LNCAP (cell line): ENCODE data around the gene CADM1.

Source experiments
- CTCF ChIP-seq: fragments of 450-650 bp; IDR thresholded peaks from 2 replicates; pipeline ENCODE4 v1.5.1; 2017; ENCODE audit warnings: mild to moderate bottlenecking

The CADM1 gene

DNA sequence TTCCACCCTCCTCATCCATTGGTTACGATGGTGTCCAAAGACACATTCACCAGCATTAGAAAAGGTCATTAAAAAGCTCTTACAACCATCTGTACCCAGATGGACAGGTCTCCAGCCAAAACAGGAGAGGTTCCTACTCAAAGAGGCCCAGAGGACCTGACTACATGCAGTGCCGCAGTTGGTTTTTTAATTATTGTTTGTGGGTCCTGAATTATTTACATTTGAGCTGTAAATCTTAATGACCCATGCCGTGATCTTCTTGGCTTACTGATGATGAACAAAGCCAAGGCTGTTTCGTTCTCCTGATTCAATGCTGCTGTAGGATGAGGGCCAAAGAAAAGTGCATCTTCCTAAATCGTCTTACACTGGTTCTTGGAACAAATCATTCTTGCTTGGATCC, 83.7 kb downstream of the CADM1 start:
- TF ChIP-seq CTCF: no peak

- no peak for TF ChIP-seq CTCF
These were observed 85.6 kb downstream of the CADM1 start for GRCh38 chr11:115418626-115419025.

- no peak for TF ChIP-seq CTCF
These were observed 86.1 kb downstream of the CADM1 start for GRCh38 chr11:115418081-115418480.

DNA sequence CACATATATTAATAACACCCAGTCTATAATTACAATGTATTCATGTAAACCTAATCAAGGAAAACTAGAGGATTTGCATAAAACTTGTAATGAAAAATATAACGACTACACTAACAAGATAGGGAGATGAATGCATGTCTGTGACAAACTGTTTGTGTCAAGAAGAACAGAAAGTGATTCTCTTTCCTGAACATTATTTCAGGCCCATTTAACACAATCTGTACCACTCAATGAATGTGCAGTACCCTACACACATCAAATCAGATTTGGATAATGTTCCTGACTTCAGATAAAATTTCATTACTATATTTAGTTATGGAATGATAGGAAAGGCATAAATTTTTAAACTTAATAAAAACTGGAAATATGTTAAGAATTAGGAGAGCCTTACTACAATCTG, 93.1 kb downstream of the CADM1 start:
- no peak for TF ChIP-seq CTCF

DNA sequence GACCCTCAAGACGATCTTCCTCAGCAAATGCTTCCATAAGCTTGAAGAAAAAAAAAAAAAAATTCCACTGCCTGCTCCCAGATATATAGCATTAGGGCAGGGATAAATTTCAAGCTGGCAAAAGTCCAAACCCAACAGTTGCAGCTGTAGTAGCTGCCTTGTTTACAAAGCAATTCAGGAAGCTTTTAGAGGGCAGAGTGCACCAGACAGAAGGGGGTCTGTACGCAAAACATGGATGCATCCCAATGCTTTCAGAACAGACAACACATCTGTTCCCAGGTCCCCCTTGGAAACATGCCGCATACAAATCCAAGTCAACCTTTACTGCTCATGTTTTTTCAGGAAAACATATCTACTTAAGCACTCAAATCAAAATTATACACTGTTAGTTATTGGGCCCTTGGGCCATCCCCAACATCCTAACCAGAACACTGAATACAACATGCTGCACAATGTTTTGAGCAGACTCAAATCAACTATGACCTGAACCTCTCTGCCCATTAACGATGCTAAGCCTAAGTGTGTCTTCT, 94.5 kb downstream of the CADM1 start:
- TF ChIP-seq CTCF: no peak

GRCh38 chr11:115409116-115409670, 95.0 kb downstream of the CADM1 start:
- TF ChIP-seq CTCF: no peak

- no peak for TF ChIP-seq CTCF
These were observed 95.9 kb downstream of the CADM1 start for GRCh38 chr11:115408036-115408921.
